ENCODE results near the gene NFASC.

Gene NFASC

DNA sequence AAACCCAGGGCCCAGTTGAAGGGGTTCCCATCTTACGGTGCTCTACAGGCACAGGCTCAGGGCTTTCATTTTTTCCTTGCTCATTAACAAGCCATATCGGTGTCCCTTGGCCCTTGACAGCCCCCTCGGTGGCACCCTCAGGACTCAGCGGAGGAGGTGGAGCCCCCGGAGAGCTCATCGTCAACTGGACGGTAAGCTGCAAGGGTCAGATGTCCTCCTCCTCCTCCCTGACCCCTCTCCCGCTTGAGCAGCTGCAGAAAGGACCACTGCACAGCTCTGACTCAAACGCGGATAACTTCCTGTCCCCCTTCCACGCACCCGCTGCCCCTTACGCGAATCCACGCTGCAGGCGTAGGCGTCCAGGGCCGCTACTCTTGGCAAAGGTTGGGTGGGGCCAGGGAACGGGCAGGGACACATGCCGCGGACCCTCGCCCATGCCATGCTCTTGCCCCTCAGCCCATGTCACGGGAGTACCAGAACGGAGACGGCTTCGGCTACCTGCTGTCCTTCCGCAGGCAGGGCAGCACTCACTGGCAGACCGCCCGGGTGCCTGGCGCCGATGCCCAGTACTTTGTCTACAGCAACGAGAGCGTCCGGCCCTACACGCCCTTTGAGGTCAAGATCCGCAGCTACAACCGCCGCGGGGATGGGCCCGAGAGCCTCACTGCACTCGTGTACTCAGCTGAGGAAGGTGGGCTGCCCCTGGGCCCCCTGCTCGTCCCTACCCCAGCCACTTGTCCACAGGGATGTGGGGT, 198.9 kb downstream of the NFASC start:
- DNase-seq = no peak

DNA sequence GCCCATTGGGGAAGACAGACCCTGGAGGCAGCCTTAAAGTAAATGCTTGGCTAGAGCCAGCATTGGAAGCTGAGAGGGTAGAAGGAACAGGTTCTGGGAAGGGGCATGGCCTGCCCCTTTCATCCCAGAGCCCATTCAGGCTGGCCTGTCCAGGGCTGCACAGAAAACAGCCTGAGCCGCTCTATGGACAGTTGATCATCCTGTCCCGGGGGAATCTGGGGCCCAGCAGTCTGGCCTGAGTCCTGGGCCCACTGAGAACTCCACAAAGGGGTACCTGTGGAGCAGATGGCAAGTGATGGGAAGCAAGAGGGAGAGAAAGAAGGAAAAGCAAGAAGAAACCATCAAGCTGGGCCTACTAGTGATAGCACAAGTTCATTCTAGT, 200.4 kb downstream of the NFASC start:
- no peak for DNase-seq

DNA sequence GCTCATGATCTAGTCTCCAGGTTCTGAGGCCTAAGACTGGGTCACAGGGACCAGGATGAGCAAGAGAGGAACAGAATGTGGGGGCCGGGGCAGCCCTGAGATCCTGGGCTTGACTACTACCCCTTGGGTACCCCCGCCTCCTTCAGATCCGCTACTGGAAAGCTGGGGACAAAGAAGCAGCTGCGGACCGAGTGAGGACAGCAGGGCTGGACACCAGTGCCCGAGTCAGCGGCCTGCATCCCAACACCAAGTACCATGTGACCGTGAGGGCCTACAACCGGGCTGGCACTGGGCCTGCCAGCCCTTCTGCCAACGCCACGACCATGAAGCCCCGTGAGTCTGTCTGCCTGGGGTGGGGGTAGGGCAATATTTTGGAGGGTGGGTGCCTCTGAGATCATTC, 201.1 kb downstream of the NFASC start:
- no peak for DNase-seq

DNA sequence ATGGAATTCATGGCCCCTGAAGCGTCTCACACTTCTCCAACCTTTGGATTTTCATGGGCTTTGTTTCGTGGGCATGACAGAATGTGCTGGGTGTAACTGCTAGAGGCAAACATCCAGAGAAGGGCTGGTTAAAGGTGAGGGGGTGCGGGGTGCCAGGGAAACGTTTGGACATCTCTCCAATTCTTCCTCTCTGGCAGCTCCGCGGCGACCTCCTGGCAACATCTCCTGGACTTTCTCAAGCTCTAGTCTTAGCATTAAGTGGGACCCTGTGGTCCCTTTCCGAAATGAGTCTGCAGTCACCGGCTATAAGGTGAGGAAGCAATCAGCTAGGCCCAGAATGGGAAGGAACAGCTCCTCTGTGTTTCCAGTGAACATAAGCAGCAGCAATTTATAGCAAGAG, 201.6 kb downstream of the NFASC start:
- DNase-seq = no peak

Measured in activated effector memory CD4-positive, alpha-beta T cell treated with Interleukin-2 at 50 U/mL for 16 hours (primary cell).